Measurements from ENCODE around the gene EGLN1.

The EGLN1 gene

DNA sequence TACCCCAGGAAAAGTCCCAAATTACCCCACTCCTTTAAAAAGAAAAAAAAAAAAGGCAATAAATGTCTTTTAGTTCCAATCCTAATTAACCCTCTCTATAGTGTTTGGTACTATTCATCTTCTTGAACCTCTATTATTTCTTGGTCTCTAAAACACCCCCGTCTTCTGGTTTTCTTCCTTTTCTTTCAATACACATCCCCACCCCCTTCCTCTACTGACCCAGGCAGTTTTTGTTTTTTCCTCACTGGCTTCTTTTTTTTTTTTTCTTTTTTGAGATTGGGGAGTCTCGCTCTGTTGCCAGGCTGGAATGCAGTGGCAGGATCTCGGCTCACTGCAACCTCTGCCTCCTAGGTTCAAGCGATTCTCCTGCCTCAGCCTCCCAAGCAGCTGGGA, 26.1 kb downstream of the EGLN1 start:
- DNase-seq (ENCODE audit: low read depth), result no peak

DNA sequence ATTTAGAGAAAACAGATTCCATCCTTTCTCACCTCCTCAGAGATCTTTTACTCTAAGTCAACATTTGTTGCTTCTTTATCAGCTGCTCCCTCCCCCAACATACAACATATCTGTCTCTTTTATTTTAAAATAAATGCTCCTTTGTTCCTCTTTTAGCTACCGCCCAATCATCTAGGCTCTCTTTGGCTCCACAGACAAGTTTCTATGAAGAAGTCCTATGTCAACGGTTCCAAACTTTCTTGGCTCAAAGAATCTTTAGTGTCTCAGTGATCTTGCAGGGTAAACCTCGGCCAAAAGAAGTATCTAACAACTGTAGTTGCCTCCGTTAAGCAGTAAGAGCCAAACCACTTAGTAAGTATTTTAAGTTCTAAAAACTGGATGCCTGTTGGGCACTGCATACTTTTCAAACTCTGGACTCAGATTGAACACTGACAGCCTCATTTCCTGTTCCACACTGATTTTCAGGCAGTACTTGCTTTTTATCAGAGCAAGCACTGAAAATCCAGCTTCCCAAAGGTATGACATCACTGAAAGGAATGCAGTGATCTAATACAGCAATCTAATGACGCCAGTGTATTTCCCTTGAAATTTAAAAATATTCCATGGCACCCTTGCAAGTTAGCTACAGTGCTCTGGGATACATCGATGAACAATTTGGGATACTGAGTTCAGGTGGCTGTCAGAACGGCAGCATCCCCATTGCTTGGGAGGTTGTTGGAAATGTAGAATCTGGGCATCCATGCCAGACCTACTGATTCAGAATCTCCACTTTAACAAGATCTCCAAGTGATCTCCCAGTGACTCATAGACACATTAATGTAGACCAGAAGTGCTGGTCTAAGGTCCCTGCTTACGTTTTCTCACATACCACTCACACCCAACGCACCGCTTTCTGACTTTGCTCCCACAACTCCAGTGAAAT, 26.8 kb downstream of the EGLN1 start:
- peak; percentile 88 for DNase-seq (ENCODE audit: low read depth)

DNA sequence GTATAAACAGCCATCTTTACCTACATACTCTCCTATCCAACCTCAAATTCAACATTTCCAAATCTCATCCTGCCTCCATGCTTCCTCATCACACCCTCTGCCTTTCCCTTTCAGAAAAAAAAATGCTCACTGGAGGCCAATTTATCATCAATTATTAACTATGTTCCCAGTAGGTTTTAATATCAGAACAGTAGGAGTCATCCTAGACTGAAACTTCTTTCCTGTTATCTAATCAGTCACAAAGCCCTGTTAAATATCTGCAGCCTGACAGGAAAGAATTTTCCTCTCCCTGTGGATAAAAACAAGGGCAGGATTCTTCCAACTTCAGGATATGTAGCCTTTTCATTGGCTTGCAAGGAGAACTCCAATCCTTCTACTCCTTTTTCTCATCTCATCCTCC, 28.4 kb downstream of the EGLN1 start:
- no peak for DNase-seq (ENCODE audit: low read depth)

DNA sequence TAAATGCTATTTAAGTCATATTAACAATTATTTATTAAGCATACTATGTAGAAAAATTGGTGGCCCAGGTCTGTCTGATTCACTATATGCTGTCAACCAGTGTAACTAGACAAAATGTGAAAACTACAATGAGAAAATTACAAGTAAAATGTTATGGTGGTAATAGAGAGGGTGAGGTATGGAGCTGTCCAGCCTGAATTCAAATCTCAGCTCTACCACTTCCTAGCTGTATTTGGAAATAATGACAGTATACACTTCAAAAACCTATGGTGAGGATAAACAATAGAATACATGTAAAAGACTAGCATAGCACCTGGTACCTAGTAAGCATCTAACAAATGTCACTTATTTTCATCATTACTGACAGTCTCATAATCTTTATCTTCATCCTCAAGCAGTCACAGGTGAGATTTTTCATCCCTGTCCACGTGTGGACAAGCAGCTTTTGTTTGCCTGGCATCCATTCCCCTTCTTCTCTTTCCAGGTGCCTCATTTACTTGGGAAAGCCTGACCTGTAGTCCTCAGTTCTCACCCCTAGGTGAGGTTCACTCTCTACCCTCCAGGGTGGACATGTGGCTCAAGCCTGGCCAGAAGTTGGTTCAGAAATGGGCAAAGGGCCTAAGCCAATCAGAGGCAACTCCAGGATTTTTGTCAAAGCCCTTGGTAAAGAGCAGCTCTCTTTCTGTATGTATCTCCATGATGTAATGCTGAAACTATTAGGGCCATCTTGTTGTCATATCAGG, 29.5 kb downstream of the EGLN1 start:
- no peak for DNase-seq (ENCODE audit: low read depth)

DNA sequence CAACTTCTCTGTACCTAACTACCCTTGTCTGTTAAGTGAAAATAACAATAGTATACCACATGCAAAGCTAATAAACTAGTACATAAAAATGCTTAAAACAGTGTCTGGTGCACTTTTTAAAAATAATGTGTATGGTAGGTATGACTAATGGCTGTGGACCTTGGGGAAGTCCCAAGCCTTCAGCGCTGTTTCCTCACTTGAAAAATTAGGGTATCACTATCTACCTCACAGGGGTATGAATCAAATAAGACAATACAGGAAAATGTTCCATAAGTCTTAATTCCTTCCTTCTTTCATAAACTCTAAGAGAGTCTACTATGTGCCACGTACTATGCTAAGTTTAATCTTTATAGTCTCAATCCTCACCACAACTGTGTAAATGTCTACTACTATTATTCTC, 32.0 kb downstream of the EGLN1 start:
- DNase-seq (ENCODE audit: low read depth), result no peak

DNA sequence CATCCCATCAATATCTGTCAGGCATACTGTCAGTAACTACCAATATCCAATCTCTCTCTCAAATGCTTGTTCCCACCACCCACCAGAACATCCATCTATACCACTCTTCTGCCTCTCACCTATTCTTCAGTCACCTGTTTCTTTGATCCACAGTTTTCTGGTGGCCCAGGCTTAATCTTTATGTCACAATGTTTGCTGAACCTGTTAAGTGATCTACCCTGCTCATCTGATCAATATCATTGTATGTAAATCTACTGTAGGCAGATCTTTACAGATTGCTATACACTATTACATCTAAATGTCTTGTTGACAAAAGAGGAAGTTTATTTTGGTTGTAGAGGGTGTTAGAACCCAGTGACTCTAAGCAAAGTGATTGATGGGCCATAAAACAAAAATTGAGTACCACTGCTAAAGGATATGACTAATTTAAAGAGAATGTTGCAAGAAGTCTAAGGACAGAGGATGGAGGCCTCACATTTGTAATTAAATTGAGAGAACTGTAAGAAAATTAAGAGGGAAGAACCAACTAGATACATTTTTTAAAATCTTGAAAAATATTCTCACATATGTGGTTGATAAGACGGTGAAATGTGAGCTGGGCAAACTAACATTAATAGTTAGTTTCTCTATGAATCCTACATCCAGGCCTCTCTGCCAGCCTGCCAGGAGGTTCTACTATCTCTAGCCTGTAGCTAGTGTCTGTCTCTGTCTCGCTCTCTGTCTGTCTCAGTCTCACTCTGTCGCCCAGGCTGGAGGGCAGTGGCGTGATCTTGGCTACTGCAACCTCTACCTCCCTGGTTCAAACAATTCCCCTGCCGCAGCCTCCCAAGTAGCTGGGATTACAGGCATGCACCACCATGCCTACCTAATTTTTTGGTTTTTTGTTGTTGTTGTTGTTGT, 34.1 kb downstream of the EGLN1 start:
- no peak for DNase-seq (ENCODE audit: low read depth)

DNA sequence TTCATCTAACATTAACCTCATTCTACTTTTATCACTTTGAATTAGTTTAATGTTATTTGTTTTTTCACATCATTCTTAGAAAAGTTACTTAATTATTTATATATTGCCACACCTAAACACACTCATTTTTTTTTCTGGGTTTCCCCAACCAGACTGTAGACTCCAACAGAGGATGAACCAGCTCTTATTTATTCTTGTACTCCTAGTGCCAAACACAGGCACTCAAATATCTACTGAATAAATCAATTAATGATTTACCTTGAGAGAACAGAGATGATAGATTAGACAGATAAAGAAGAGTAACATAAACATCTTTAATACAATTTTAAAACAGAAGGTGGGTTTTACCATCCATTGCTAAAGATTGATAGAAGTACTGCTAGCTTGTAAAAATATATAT, 35.6 kb downstream of the EGLN1 start:
- no peak for DNase-seq (ENCODE audit: low read depth)

DNA sequence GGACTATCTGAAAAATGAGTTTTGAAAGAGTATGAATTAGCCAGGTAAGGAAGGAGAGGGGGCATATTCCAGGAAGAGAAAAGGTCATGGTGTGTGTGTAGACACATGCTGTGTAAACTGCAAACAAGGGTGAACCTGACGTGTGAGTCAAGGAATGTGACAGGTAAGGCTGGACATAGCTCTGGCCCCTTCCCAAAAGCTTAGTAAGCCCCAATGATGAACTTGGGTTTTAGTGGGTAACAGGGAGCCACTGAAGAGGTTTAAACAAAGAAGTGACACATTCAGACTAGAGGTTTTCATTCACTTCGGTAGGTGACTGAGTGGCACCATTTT, 36.7 kb downstream of the EGLN1 start:
- no peak for DNase-seq (ENCODE audit: low read depth)

DNA sequence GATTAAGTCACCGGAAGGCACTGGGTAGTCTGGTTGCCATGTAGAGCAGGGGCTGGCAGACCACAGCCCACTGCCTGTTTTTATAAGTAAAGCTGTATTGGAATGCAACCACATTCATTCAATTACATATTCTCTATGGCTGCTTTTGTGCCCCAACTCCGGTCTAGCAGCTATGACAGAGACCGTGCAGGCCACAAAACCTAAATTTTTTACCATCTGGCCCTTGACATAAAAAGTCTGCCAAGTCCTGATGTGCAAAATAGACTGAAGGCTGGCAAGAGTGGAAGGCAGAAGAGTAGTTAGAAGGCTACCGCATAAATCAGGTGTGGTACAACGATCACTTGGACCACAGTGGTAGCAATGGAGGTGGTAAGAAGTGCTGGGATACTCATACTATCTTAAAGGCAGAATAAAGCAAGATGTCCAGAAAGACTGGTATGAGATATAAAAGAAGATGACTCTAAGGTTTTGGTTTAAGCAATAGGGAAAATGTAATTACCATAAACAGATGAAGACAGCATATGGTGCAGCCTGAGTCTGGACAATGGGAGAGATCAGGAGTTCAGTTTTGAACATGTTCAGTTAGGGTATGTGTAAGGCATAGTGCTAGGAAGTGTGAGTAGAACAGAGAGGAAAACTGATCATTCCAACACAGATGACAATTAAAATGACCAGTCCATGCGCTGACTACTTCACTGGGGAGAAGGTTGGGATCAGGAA, 37.2 kb downstream of the EGLN1 start:
- no peak for DNase-seq (ENCODE audit: low read depth)

DNA sequence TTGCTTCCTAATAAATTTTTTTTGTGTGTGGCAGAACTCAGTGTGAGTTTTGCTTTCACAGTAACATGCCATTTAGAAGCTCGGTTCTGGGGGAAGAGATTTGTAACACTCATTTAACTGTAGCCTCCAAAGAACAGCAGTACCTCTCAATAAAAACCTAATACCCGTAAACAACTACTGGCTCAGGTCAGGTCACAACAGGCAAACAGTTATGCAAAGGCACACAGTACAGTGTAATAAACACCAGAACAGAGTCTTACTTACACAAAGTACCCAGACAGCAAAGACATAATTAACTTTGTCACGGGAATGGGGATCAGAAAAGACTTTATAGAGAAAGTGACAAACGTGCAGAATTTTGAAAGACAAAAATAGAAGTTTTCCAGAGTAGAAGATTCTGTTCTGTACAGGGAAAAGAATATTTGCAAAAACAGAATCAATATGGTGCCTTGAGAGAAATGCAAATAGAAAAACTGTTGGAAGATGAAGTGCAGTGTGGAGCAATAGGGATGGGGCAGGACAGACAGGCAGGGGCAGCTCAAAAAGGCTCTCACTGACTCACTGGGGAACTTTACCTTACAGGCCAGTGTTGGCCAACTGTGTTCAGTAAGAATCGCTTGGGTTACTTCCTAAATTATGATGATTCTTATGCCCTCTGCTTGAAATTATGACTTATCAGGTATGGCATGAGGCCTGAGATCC, 38.8 kb downstream of the EGLN1 start:
- DNase-seq (ENCODE audit: low read depth), result no peak

DNA sequence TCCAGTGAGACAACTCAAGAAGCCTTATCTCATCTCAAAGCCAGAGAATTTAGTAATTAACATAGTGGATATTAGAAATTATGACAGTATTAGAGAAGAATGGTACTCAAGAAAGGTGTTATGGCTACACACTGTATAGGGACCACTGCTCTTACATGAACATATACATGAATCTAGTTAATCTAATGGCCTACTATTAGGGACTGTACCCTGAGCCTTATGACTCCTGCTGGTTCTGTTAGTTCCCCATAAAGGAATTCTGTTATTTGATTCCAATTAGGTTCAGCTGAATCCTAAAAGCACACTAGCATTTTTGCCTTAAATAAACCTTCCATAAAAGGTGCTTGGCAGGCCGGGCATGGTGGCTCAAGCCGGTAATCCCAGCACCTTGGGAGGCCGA, 39.7 kb downstream of the EGLN1 start:
- DNase-seq (ENCODE audit: low read depth), result no peak

DNA sequence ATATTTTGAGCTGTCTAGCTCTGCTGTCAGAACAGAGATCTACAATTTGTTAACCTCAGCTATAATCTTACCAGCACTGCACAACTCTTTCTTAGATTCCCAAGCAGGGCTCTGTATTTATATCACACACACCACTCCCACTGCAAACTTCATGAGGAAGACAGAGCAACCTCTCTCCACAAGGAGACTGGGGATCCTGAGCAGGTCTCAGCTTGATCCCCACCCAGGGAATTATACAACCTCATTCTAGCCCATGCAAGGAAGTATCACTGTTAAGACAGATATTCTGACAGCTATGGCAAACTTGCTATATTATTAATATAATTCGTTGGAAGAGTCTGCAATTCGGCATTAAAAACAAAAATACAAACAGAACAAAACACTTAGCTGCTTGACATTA, 40.4 kb downstream of the EGLN1 start:
- no peak for DNase-seq (ENCODE audit: low read depth)

DNA sequence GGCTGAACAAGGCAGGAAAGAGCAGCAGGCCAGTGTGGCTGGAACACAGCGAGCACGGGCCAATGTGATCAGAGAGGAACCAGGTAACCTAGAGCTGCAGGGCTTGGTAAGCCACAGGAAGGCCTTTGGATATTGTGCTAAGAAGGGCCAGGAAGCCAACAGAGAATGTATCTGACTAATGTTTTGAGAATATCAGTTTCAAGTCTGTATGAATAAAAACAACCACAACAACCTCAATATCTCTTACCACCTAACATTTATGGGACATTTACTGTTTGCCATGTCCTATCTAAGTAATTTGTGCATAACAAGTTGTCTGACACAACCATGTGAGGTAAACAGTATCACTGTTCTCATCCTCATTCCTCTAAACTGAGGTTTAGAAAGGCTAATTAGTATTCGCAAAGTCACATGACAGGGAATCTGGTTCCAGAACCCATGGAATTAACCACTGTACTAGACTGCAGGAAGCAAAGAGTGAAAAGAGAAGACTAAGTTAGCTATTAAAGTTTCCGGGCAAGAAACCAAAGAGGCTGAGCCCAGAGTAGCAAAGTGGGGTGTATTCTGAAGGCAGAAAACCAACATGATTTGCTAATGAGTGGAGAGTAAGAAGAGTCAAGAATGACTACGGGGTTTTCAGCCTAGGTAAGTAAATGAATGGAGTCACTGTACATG, 45.1 kb downstream of the EGLN1 start:
- no peak for DNase-seq (ENCODE audit: low read depth)

DNA sequence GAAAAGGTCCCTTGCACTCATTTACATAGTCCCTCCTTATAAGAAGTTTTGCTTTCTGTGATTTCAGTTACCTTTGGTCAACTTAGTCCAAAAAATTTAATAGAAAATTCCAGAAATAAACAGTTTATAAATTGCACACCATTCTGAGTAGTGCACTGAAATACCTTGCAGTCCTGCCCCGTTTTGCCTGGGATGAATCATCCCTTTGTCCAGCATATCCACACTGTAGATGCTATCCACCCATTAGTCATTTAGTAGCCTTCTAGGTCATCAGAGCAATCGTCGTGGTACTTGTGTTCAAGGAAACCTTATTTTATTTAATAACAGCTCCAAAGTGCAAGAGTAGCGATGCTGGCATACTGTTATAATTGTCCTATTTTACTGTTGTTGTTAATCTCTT, 46.0 kb downstream of the EGLN1 start:
- no peak for DNase-seq (ENCODE audit: low read depth)

DNA sequence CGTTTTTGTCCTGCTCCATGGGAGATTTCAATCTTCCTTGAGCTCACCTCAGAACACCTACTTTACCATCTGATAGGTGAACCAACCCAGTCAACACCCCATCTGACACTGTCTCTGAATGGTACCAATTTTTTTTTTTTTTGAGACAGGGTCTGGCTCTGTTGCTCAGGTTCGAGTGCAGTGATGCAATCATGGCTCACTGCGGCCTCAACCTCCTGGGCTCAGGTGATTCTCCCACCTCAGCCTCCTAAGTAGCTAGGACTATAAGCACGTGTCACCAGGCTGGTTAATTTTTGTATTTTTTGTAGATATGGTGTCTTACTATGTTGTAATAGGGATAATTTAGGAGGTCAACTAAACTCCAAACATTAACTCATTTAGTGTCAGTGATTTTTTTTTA, 47.7 kb downstream of the EGLN1 start:
- DNase-seq (ENCODE audit: low read depth), result no peak

DNA sequence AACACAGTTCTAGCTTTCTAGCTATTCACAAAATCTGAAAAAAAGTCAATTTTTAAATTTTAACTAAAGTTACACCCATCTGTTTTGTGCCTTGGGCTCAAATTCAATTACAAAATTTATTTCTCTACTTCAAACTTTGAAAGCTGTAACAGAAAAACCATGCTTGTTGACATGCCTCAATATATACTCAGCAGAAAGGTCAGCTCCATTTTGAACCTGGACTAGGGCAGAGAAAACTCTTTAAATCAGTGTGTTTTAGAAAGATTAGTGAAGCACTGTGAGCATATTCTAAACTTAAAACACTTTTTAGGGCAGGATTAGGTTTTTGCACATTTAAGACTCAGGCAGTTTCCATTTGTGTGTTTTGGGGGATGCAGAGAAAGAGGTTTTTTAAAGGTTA, 49.6 kb downstream of the EGLN1 start:
- DNase-seq (ENCODE audit: low read depth), result no peak

DNA sequence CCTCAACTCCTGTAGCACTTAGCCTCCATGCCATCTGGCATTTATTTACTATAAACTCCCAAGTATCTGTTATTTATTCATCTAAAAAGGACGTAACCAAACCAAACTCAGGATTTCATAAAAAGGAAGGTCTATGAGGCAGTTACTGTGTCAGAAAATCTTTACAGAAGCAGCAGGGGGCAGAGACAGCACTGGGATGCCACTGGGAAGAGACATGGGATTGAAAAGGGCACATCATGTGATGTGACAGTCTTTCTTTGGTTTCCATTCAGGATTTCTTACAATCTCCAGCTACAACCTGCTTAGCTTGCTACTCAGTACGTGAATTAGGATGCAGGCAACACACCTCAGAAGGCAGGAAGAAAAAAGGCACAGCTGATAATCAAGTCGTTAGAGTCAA, 52.8 kb downstream of the EGLN1 start:
- no peak for DNase-seq (ENCODE audit: low read depth)

DNA sequence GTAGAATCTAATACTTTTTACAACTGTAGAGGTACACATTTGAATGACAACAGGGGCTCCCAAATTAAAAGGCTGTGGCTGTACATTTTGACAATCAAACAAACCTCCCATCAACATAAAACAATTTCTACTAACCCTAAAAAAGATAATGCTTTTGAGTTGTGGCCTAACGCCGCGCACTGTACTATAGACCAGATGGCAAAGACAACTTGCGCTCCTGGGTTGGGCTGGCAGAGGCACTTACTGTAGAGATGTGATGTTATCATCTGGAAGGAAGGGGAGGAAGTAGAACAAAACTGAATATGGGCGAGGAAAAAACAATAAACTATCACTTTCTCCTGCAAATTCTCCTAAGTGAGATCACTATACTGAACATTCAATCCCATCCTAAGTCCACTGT, 57.9 kb downstream of the EGLN1 start:
- no peak for DNase-seq (ENCODE audit: low read depth)

DNA sequence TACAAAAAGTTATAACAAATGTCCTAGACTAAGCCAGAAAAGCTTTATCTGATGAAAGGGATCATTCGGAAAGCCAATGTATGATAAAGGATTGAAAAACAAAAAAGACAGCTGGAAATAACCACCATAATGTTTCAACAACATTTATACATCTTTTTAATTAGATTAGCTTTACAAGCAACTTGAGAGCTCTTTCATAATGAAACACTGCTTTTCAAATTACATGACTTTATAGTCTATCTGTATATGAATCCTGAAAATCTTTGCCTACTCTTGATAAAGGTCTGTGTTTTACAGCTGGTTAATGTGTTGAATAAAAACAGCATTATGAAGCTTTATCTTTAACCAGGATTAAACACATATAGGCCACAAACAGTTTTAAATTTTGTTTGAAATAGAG, 58.5 kb downstream of the EGLN1 start:
- DNase-seq (ENCODE audit: low read depth), result no peak

DNA sequence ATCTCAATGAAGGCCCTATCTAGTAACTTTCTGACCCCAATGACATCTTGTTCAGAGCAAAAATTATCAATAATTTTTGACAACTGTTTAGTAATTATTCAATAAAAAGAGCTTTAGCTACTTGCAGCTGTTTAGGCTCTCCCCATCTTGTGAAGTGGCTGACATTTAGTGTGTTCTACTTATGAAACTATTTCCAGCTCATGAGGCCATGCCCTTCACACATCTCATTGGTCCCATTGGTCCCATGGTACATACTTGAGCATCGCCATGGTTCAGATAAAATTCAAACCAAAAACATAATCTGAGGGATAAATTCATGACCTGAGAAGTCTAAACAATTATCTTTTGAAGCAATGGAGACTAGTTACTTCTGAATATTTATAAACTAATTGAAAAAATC, 59.8 kb downstream of the EGLN1 start:
- DNase-seq (ENCODE audit: low read depth), result no peak

DNA sequence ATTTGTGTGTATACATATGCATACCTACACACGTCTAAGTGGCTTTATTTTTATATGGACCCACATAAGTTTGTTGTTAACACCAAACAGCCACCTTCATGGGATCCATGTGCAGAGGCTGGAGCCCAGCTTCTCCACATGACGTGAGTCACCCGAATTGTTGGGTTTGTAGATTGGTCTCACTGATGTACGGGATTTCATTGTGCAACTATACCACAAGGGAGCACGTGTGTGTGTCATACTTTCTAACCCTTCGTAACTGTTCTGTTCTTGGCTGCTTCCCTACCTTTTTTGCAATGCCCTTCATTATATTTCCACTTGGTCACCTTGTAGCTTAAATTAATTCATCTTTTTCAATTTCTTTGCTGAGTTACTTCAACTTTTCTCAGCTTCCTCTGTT, 63.0 kb downstream of the EGLN1 start:
- DNase-seq (ENCODE audit: low read depth), result peak; percentile 91
